GM12875 (cell line): ENCODE results near the gene FBP1.
"Not testable (repeated sequence)": the region's sequence is repeated elsewhere in the genome, so short reads cannot be mapped to it uniquely, and the experiment has no call there.

ENCODE experiments used
- H3K4me3 ChIP-seq: one replicate; pipeline ENCODE4 v1.5.1; 2011; ENCODE audit warnings: low read depth, low read length, control low read depth
- CTCF ChIP-seq: IDR thresholded peaks from 2 replicates; pipeline ENCODE4 v1.5.1; 2011; ENCODE audit warnings: low read depth, mild to moderate bottlenecking, control low read depth, inconsistent platforms, low read length, moderate library complexity, borderline replicate concordance; ENCODE audit not compliant: insufficient read depth

FBP1 gene

DNA sequence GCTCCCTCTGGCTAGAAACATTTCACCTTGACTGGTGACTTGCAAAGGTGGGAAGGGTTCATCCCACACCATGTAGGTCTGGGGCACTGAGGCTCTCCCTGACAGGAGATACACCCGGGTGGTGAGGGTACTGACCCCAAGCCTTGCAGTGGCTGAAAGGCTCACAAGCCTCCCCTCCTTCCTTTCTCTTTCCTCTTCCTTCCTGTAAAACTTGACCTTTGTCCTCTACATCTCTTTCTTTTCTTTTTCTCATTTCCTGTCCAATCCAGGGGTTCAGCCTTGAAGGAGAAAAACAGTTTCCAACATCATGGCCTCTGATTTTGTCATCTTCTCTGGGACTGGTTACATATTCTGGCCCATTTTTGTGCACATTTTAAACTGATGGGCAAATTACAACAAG is 62.3 kb downstream of the FBP1 start:
- H3K4me3 ChIP-seq, result no peak overlapping the region
- TF ChIP-seq CTCF, result no peak

GRCh38 chr9:94576131-94576530 is 63.2 kb downstream of the FBP1 start:
- H3K4me3 ChIP-seq, result no peak overlapping the region
- no peak for TF ChIP-seq CTCF

DNA sequence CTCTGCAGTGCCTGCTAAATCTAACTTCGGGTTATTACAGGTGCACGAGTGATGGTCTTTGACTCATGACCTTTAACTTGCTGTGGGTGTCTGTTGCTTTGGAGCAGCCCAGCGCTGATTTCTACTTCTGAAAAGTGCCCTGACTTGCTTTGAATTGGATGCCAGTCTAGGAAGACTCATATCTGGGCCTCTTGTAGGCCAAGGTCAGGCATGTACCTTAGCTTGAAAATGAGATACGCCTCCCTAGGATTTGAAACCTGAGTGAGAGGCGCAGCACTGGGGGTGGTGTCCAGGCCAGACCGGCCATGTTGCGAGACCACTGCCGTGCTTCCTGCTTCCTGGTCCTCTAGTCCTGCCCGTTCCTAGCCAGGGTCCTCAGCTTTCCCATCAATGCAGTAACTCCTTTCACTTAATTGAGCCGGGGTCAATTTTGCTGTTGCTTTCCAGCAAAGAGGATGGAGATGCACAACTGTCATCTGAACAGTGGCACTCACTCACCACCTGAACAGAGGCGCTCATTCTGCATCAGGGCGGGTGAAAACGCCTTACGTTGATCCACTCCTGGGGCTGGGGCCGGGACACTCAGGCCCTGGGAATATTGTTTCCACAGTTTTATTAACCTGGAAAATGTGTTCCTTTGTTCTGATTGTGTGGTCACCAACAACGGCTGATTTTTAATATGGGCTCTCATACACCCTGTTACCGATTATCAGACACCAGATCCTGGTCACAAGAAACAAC is 70.2 kb downstream of the FBP1 start:
- no peak overlapping the region for H3K4me3 ChIP-seq
- TF ChIP-seq CTCF, result no peak

- no peak for TF ChIP-seq CTCF
- no peak overlapping the region for H3K4me3 ChIP-seq
These were observed 70.9 kb downstream of the FBP1 start for GRCh38 chr9:94568250-94568889.

DNA sequence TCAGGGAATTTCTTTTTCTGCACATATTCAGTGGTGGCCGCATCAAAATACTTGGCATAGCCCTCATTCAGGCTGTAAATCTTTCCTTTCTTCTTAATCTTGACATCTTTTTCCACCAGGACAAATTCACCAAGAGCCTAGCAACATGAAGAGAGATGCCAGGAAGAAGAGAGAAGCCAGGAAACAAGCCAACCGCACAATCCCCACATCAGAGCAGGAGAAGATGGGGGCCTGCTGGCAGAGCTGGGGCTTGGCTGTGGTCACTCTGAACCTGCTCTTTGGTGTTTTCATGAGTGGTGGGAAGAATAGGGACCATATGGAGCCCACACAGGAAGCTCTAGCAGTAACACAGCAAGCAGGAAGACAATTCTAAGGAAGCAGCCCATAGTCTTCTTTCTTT is 72.0 kb downstream of the FBP1 start:
- H3K4me3 ChIP-seq, result no peak overlapping the region
- no peak for TF ChIP-seq CTCF

GRCh38 chr9:94566550-94566949 is 72.8 kb downstream of the FBP1 start:
- no peak for TF ChIP-seq CTCF

DNA sequence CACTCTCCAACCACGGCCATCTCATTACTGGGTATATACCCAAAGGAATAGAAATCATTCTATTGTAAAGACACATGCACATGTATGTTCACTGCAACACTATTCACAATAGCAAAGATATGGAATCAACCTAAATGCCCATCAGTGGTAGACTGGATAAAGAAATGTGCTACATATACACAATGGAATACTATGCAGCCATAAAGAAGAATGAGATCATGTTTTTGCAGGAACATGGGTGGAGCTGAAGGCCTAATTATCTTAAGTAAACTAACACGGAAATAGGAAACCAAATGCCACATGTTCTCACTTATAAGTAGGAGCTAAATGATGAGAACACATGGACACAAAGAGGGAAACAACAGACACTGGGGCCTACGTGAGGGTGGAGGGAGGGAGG is 75.0 kb downstream of the FBP1 start:
- H3K4me3 ChIP-seq, result not testable (repeated sequence)

More at GRCh38 chr9:94566550-94566949, 72.8 kb downstream of the FBP1 start:
- no peak overlapping the region for H3K4me3 ChIP-seq

GRCh38 chr9:94563548-94563947 is 75.8 kb downstream of the FBP1 start:
- TF ChIP-seq CTCF, result no peak

More at GRCh38 chr9:94563548-94563947, 75.8 kb downstream of the FBP1 start:
- H3K4me3 ChIP-seq, result no peak overlapping the region
